Breast epithelium (tissue), 4 donors: ENCODE results near the gene SLC35A4. TPM values are rescaled to one million over a fixed set of nuclear protein-coding genes. Genes with fewer than 3 reads are reported as not detected.

Experiments used
- DNase-seq, 2 donors: peaks; one replicate each; pipeline ENCODE4 v3.0.0-alpha.2; 2019; ENCODE audit warnings: low spot score in 2 of 2
- H3K27ac ChIP-seq, 2 donors: fragments of 200-600 bp; sonication (generic) in 1 of 2; one replicate each; pipeline ENCODE4 v1.5.1; 2016 to 2019; ENCODE audit warnings: mild to moderate bottlenecking in 1 of 2
- H3K27me3 ChIP-seq, 2 donors: fragments of 200-600 bp; sonication (generic) in 1 of 2; one replicate each; pipeline versions ENCODE4 v1.5.1 to v1.6.0; 2017 to 2019; ENCODE audit warnings: control low read depth in 1 of 2, mild to moderate bottlenecking in 1 of 2
- H3K36me3 ChIP-seq: fragments of 200-600 bp; one replicate; pipeline ENCODE4 v1.5.1; 2019
- H3K4me1 ChIP-seq, 2 donors: fragments of 200-600 bp; sonication (generic); one replicate each; pipeline ENCODE4 v1.5.1; 2016 to 2019; ENCODE audit warnings: control low read depth in 1 of 2
- H3K4me3 ChIP-seq, 3 donors: fragments of 200-600 bp; sonication (generic); 1 replicate in 2 of 3; 2 replicates in 1 of 3; pipeline ENCODE4 v1.5.1; 2016 to 2019; ENCODE audit warnings: mild to moderate bottlenecking in 3 of 3, moderate library complexity in 2 of 3
- H3K9me3 ChIP-seq, 2 donors: fragments of 200-600 bp; sonication (generic) in 1 of 2; one replicate each; pipeline ENCODE4 v1.5.1; 2016 to 2019; ENCODE audit warnings: control low read depth in 1 of 2
- CTCF ChIP-seq, 3 donors: fragments of 450-650 bp; IDR thresholded peaks; one replicate each; pipeline ENCODE4 v1.5.1; 2016 to 2017; ENCODE audit warnings: antibody characterized with exemption in 3 of 3, mild to moderate bottlenecking in 3 of 3, moderate library complexity in 3 of 3
- POLR2A ChIP-seq: fragments of 450-650 bp; IDR thresholded peaks from one replicate; pipeline ENCODE4 v1.6.1; 2016; ENCODE audit warnings: antibody characterized with exemption, mild to moderate bottlenecking, moderate library complexity
- POLR2AphosphoS5 ChIP-seq, 3 donors: sonication (generic); formaldehyde crosslinking; IDR thresholded peaks; one replicate each; pipeline ENCODE4 v1.6.1; 2017; ENCODE audit warnings: antibody characterized with exemption in 3 of 3
- intact Hi-C: fragments of 100-400 bp; cut with DNase I; formaldehyde crosslinking; loops from one replicate; pipeline ENCODE4 v1.15.1; 2023; ENCODE audit warnings: low total_unique reads
- total RNA-seq, 3 donors: library from RNA; depleted of rRNA; stranded (reverse); fragments of >200 nt; gene quantifications; one replicate each; pipeline ENCODE4 v1.1.0, GENCODE V29; 2016

SLC35A4 gene
- total RNA-seq, 3 donors from 2014 or later: 20.3 to 30.4 (median 27.0) TPM

GRCh38 chr5:140545606-140546005 is 19.0 kb upstream of the SLC35A4 start:
- Histone ChIP-seq H3K4me1 (peaks cover 0 to 22% of the 10 kb centered on the region in 2 donors), H3K27ac (no peak overlapping the region), H3K9me3 (no peaks in the 10 kb centered on the region), H3K27me3 (no peaks in the 10 kb centered on the region), H3K4me3 (no peak overlapping the region), H3K36me3 (no peaks in the 10 kb centered on the region)
- DNase-seq: no peak
- intact Hi-C loops: no loop called here
- TF ChIP-seq POLR2A (no peak), CTCF (IDR thresholded peaks at IDR 0.05) (no peak), POLR2AphosphoS5 (IDR thresholded peaks at IDR 0.05) (no peak)

- Histone ChIP-seq H3K27ac (peak overlapping the region; percentile 99 to 100), H3K27me3 (no peaks in the 10 kb centered on the region), H3K36me3 (no peaks in the 10 kb centered on the region), H3K4me1 (peaks cover 0 to 22% of the 10 kb centered on the region in 2 donors), H3K4me3 (peak overlapping the region in 2 of 3 donors; percentile 62 to 86), H3K9me3 (no peaks in the 10 kb centered on the region)
- TF ChIP-seq CTCF (IDR thresholded peaks at IDR 0.05): no peak
- no peak for TF ChIP-seq POLR2AphosphoS5 (IDR thresholded peaks at IDR 0.05)
- TF ChIP-seq POLR2A: no peak
- DNase-seq: no peak
- intact Hi-C loops: no loop called here
Observed at GRCh38 chr5:140546851-140547507, 17.6 kb upstream of the SLC35A4 start.

- Histone ChIP-seq H3K9me3 (no peaks in the 10 kb centered on the region), H3K36me3 (no peaks in the 10 kb centered on the region), H3K27me3 (no peaks in the 10 kb centered on the region), H3K4me3 (peak within 1 kb of the TSS; percentile 56 to 86 (median 62)), H3K4me1 (peaks cover 0 to 22% of the 10 kb centered on the region in 2 donors), H3K27ac (peak within 1 kb of the TSS; percentile 99 to 100)
- TF ChIP-seq POLR2AphosphoS5 (IDR thresholded peaks at IDR 0.05) (peak; percentile 87 to 93 (median 92)), CTCF (IDR thresholded peaks at IDR 0.05) (peak; percentile 77 to 95 (median 88)), POLR2A (peak; percentile 78)
- intact Hi-C loops: no loop called here
- peak; percentile 95 to 98 for DNase-seq
Observed at GRCh38 chr5:140547508-140548299, 16.9 kb upstream of the SLC35A4 start, which contains the start of gene EIF4EBP3. EIF4EBP3 (plus strand) TSS chr5:140547662; CDS start chr5:140547738, 76 bp downstream.

GRCh38 chr5:140548300-140548688 is 16.3 kb upstream of the SLC35A4 start:
- no peak for DNase-seq
- intact Hi-C loops: no loop called here
- peaks cover 0 to 22% of the 10 kb centered on the region in 2 donors for H3K4me1 ChIP-seq
- peak overlapping the region; percentile 99 to 100 for H3K27ac ChIP-seq
- H3K36me3 ChIP-seq: no peaks in the 10 kb centered on the region
- H3K9me3 ChIP-seq: no peaks in the 10 kb centered on the region
- TF ChIP-seq POLR2AphosphoS5 (IDR thresholded peaks at IDR 0.05) (peak in 2 of 3 donors; percentile 20 to 71), CTCF (IDR thresholded peaks at IDR 0.05) (no peak)
- H3K4me3 ChIP-seq: peak overlapping the region; percentile 56 to 86 (median 62)
- no peaks in the 10 kb centered on the region for H3K27me3 ChIP-seq

GRCh38 chr5:140548791-140549190 is 15.8 kb upstream of the SLC35A4 start:
- no peak for TF ChIP-seq POLR2AphosphoS5 (IDR thresholded peaks at IDR 0.05)
- TF ChIP-seq POLR2A: no peak
- TF ChIP-seq CTCF (IDR thresholded peaks at IDR 0.05): no peak
- no peaks in the 10 kb centered on the region for H3K9me3 ChIP-seq
- no peaks in the 10 kb centered on the region for H3K36me3 ChIP-seq
- H3K4me3 ChIP-seq: peak overlapping the region in 2 of 3 donors; percentile 56 to 86
- H3K27me3 ChIP-seq: no peaks in the 10 kb centered on the region
- no peak for DNase-seq
- H3K4me1 ChIP-seq: peaks cover 0 to 22% of the 10 kb centered on the region in 2 donors
- intact Hi-C loops: no loop called here
- peak overlapping the region; percentile 99 to 100 for H3K27ac ChIP-seq
